ENCODE measurements around the gene CORO1C.

CORO1C gene

GRCh38 chr12:108646600-108647579, 84.4 kb downstream of the CORO1C start:
- peak; percentile 13 for DNase-seq

- no peak for DNase-seq
These were observed 85.4 kb downstream of the CORO1C start for GRCh38 chr12:108645686-108646599.

- DNase-seq, result no peak
These were observed 86.6 kb downstream of the CORO1C start for GRCh38 chr12:108644811-108645120.

GRCh38 chr12:108643941-108644810, 87.1 kb downstream of the CORO1C start:
- no peak for DNase-seq

GRCh38 chr12:108642899-108643654, 88.2 kb downstream of the CORO1C start:
- DNase-seq, result no peak

GRCh38 chr12:108642269-108642870, 88.9 kb downstream of the CORO1C start:
- no peak for DNase-seq

GRCh38 chr12:108641446-108642268, 89.7 kb downstream of the CORO1C start:
- no peak for DNase-seq

GRCh38 chr12:108640802-108641445, 90.4 kb downstream of the CORO1C start:
- no peak for DNase-seq

- no peak for DNase-seq
These were observed 92.1 kb downstream of the CORO1C start for GRCh38 chr12:108638997-108639822.

- DNase-seq, result no peak
These were observed 93.0 kb downstream of the CORO1C start for GRCh38 chr12:108638141-108638827.

GRCh38 chr12:108637222-108637971, 93.9 kb downstream of the CORO1C start:
- no peak for DNase-seq

GRCh38 chr12:108635997-108636808, 95.1 kb downstream of the CORO1C start:
- DNase-seq, result no peak

- DNase-seq, result peak; percentile 57
These were observed 95.9 kb downstream of the CORO1C start for GRCh38 chr12:108635201-108635996.

GRCh38 chr12:108634341-108634751, 97.0 kb downstream of the CORO1C start:
- DNase-seq, result peak; percentile 68

- DNase-seq, result peak; percentile 93
These were observed 97.6 kb downstream of the CORO1C start, which contains the start of gene SELPLG for GRCh38 chr12:108633534-108634248. SELPLG (minus strand) TSS chr12:108633894; CDS start chr12:108624307, 9,587 bp downstream.
